ENCODE data around the gene THBS4.

THBS4 gene

DNA sequence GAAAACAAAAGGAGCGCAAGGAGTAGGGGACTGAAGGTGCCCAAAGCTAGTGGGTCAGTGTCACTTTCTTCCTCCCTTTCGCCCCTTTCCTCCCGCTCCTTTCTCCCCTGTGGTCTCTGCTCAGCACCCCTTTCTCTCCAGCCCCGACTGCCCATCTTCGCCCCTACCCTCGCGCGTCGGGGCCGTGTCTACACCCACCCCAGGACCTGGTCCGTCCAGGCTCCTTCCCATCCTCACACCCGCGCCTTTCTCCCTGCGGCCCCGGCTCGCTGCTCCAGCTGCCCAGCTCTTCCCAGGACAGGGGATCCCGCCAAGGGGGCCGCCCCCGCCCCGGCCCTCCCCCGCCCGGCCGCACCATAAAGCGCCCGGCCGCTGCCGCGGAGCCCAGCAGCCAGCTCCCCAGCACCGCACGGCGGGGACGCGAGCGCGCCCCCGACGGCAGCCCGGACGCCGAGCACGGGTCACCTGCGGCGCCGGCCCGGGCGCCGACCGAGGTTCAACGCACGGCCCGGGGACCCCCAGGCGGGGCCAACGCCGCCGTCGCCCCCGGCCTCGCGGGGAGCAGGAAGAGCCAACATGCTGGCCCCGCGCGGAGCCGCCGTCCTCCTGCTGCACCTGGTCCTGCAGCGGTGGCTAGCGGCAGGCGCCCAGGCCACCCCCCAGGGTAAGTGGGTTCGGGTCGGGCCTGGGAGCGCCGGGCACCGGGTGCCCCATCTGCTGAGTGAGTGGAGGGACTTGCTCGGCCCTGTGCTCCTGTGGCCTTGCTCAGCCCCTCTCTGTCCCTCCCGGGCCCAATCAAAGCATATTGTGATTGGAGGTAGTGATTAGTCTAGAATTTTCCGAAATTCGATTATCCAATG, at the start of gene THBS4:
THBS4 (plus strand) TSS at position 387 of the 860 bp plus-strand sequence; CDS start at position 577, 190 bp downstream.
- no peak for DNase-seq

DNA sequence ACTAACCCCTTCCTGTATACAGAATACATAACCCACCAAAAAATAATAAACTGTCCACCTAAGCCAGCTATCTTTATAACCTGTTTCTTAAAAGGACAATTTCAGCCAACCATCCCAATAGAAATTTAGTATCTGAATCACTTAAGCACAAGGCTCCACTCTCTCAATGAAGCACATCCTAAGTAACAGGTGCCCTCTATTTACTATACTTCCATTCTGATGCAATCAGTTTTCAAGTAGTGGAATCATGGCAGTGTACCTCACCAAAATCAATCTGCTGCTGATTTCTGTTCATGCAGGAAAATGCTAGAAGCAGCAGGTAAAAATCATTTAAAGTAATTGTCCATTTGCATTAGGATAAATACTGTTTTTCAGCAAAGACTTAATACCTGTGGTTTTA, 48.9 kb upstream of the THBS4 start:
- DNase-seq: no peak

GRCh38 chr5:79990205-79990597, 44.9 kb upstream of the THBS4 start:
- DNase-seq: no peak

DNA sequence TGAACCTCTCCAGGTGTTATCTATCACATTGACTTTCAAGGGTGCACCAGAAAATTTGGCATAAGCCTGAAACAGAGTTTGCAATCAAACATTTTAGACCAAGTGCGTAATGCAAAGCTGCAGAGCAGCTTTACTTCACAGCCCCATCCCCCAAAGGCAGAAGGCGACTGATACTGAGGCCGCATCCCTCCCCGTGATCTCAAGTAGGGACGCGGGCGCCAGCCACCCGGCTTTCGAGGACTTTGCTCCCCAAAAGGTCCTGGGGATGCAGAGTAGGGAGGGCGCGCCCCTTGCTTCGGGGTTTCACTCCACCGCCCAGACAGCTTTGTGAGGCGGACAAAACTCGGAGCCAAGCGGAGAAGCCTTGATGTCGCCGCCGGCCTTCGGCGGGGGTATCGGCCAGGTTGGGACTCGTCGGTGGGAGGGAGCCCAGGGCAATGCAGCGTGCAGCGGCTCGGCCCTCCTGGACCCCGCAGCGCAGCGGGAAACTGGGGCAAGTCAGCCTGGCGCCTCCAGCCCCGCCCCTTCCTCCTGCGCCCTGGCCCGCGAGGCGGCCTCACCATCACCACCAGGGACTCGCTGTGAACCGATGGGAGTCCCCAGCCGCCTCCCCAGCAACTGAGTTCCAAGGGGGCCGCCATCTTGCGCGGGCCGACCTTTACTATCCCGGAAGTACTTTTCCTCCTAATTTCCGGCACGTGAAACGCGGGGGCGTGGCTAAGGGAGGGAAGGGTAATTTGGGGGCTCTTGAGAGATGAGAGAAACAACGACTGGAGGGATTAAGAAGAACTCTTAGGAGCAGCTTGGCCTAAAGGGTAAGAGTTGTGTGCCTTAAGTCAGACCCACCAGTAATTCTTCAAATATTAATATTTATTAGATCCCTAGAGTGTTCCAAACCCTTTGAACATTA, 44.3 kb upstream of the THBS4 start, which contains the start of gene MTX3:
MTX3 (minus strand) TSS at position 665 of the 910 bp plus-strand sequence; CDS start at position 641, 24 bp downstream.
- DNase-seq: peak; percentile 70

DNA sequence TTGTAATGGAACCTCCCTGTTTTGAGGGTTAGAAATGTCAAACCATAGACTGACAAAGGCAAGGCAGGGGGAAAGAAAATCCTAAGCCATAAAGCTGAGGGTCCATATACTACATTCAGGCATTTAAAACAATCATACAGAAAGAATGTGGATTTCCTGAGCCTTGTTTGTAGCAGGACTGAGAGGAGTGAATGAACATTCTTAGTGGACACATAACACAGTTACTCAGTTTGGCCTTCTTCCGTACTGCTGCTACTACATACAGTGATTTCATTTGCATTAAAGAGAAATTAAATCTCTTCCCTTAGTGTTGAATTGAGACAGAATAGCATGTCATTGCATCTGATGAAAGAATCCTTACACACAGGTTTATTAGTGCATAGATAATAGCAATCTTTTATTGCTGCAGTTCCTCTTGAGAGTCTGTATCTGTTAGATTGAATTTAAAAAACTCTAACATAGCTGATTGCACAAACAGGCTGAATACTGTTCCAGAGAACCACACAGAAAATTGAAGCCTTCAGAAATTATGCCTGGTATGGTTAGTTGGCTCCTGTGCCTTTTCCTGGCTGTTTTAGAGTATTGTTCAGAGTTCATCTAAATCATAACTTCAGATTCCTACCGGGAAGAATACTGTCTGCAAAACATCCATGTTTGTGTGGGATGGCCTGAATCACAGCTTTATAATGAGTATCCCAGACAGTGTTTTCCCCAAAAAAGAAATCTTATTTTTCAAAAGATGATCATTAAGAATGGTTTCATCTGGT, 42.1 kb upstream of the THBS4 start:
- no peak for DNase-seq

DNA sequence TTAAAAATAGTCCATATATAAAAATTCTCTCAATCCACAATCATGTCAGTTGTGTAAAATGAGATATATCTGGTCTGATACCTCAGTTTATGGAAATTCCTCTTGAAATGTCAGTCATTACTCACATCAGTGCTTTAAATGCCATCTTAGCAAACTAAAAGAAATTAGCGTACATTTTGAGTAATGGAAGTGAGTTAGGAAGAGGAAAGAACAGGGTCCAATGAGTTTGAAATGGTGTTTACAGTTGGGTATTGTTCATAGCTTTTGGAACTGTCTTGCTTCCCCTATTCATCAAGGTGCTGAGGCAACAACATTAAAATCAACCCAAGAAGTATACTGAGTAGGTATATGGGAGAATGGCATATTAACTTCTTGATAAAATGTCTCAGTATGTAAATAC, 35.4 kb upstream of the THBS4 start:
- no peak for DNase-seq

DNA sequence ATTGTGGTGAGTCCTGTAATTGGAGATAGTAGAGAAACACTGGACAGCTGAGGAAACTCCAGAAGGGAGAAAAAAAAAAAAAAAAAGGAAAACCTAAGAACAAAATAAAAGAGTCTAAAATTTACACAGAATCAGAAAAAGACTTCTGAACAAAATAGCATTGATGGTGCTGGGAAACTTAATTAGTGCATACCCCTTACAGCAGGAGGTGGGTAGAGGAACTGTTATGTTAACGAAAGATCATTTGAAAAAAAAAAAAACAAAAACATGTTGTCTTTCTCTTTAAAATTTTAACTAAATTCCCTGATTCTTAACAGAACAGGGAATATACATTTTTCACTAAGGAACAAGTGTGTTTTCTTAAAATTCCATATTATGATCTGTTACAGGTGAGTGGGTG, 32.5 kb upstream of the THBS4 start:
- no peak for DNase-seq

DNA sequence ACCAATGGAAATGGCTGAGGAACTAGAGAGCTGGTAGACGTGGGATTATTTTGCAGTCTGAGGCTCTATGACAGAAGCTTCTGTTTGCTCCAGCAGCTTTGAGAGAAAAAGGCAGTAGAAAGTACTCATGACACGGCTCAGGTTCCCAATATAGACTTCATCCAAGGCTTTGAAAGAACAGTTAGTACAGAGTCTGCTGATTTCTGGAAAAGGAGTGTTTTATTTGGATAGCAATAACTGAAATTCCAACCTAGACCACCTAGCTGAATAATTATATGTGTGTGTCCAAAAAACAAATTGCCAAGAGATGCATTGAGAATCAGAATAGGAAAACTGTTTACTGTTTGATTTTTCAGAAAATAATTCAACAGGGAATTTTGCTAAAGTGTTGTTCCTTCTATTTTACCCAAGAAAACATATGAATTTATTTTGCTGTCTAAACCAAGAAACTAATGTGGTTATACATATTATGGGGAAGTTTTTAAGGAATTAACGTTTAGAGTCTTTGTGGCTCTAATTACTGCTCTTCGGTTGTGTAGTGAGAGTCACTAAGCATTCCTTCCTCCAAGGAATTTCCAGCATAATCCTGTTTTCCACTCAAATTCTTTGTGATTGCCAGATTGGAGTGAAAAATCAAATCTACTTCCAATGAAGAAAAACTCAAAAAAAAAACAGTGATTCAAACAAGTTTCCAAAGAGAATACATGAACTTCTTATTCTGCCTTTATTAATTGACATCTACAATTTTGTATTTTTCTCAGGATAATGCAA, 26.0 kb upstream of the THBS4 start:
- no peak for DNase-seq

DNA sequence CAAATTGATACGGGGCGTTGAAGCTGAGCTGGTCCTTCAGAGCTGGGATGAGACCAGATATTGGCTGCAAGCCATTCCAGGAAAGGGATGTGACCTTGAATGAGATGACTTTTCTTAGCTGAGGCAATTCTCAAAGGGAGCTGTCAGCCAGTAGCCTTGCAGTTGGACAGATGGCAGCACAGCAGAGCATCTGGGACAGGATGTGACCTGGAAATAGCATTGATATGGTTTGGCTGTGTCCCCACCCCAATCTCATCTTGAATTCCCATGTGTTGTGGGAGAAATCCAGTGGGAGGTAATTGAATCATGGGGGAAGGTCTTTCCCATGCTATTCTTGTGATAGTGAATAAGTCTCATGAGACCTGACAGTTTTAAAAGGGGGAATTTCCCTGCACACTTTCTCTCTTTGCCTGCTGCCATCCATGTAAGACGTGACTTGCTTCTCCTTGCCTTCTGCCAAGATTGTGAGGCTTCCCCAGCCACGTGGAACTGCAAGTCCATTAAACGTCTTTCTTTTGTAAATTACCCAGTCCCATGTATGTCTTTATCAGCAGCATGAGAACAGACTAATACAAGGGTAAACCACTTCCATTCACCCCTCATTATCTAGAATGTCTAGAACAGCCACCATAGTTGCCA, 24.3 kb upstream of the THBS4 start:
- DNase-seq: no peak

DNA sequence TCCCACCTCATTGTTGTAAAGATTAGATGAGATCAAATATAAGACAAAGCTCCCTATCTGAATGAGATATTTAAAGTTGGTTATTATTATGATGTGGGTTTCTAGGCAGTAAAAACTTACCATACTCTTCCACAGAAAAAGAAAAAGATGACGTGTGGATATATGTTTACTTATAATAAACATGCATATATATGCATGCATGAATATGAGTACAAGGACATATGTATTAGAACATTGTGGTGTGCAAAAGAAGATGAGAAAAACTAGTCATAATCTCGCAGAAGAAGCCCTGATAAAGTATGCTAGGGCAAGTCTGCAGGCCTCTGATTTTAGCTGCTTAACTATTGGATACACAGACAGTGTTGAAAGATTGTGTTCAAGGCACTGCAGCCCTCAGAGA, 10.1 kb upstream of the THBS4 start:
- DNase-seq: no peak

GRCh38 chr5:80026841-80027240, 8.3 kb upstream of the THBS4 start:
- DNase-seq: no peak

GRCh38 chr5:80031109-80031508, 4.0 kb upstream of the THBS4 start:
- no peak for DNase-seq

GRCh38 chr5:80033513-80033912, 1.6 kb upstream of the THBS4 start:
- DNase-seq: no peak

DNA sequence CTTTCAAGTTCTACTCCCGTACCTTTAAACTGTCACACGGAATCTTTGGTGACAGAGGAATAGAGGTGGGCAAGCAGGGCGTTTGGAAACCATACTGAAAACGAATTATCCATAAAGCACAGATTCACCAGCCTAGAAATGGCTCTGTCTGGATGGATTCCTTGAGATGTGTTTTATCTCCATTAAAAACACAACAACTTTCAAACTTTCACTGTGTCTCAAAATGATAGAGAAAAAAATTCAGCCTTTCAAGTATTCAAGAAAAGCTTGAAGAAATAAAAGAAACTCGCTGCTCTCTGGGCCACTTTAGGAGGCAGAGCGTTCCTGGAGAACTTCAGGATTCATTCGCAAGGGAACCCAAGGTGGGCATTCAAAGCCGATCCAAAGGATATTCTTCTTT, 589 bp upstream of the THBS4 start:
- DNase-seq: no peak

DNA sequence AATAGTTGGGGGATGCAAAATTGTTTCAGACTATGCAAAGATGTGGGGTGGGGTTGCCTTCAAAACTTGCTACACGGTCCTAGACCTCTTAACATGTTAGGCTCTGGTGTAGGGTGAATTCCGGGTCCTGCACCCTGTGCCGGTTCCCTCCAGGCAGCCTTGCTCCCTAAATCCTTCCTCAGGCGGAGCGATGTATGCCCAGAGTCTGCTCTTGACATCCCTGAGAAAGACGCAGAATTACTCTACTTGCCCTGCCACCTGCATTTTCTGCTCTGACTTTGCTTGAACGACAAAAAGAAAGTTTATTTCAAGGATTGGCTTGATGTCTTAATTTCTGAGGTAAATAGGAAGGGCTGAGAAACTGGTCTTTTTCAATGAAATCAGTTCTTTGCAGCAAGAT, 691 bp downstream of the THBS4 start:
- no peak for DNase-seq

- no peak for DNase-seq
These were observed 1.5 kb downstream of the THBS4 start for GRCh38 chr5:80036615-80037014.

DNA sequence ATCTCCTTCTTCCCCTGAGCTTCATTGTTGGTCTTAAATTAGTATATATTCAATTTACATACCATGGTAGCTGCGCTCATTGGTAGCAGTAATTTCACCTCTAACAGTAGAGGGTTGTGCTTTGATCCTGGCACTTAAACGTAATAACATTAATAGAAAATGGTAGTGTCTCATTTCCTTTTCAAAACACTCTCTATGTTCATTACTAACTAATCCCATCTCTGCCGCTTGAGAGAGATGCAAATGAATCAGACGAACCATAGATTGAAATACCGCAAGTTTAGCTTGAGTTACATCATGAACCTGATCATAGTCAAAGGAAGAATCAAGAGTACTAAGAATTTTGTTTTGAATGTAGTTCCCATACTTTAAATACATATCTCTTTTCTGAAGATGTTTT, 2.2 kb downstream of the THBS4 start:
- DNase-seq: no peak

GRCh38 chr5:80039650-80040049, 4.5 kb downstream of the THBS4 start:
- DNase-seq: no peak

GRCh38 chr5:80041527-80041926, 6.4 kb downstream of the THBS4 start:
- no peak for DNase-seq

DNA sequence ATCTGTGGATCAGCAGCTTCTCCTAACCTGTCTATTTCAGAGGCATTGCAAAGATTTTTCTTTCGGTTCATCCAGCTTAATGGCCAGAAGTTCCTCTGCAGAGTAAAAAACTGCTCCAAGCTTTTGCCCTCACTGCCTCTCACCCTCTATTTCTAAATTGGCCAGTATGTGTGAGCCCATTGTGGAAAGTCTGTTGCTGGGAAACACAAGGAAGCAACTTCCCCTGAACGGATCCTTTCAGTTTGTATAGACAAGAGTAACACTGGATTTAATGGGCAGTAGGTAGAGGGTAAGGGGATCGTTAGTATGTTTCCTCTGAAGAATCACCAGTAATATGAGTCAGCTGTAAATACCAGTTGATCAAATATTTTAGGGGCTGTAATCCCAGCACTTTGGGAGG, 7.2 kb downstream of the THBS4 start:
- no peak for DNase-seq

GRCh38 chr5:80043187-80043586, 8.0 kb downstream of the THBS4 start:
- no peak for DNase-seq

All from NK-92 treated with Interleukin-12 subunit alpha and Interleukin-12 subunit beta, amount 100 ng/mL, for 24 hours (cell line).